OCI-LY7 (cell line): ENCODE measurements around the gene PCBP3.

ENCODE experiments used
- CTCF ChIP-seq: fragments of 200-600 bp; sonication (generic); conservative IDR thresholded peaks from 2 replicates; pipeline ENCODE4 v1.5.1; 2014; ENCODE audit warnings: mild to moderate bottlenecking, antibody characterized with exemption, low read length, moderate library complexity, mixed read lengths
- EZH2phosphoT487 ChIP-seq: fragments of 200-600 bp; sonication (generic); IDR thresholded peaks from 2 replicates; pipeline ENCODE4 v1.6.1; 2018; ENCODE audit warnings: low read depth, borderline replicate concordance, mild to moderate bottlenecking, mixed run types, antibody characterized with exemption, low read length, moderate library complexity, mixed read lengths

GRCh38 chr21:45850181-45850580 lies 206.7 kb downstream of the PCBP3 start:
- TF ChIP-seq CTCF, result no peak
- no peak for TF ChIP-seq EZH2phosphoT487
